Measurements from ENCODE around the gene NFATC3.

NFATC3 gene

DNA sequence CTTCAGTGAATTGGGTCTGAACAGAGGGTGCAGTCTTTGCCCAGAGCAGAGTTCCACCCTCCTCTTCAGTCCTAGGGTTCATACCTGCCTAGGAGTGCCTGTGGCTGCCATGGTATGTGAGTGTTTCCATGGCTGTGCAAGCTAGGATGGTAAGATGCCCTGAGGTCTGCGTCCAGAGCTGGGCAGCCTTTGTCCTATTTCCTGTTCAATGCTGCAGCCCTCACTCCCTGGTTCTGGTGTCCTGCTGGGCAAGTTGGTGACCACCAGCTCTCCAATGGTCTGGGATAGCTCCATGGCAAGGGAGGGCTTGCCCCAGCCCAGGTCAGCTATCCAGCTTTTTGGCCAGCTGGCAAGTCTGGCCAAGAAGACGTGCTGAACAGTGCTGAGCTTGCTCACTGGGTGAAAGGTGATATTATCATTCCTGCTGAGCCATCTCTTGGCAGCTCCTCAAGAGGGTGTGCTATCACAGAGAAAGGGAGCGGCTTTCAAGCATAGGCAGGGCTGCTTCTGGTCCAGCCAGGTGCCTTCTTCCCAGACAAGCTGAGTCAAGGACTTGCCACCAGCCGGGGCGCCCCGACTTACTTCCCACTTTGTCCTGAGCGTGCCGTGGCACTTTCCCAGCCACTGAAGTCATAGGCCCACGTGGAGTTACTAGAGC, 13.0 kb upstream of the NFATC3 start:
- no peak for DNase-seq (ENCODE audit: low read depth)

DNA sequence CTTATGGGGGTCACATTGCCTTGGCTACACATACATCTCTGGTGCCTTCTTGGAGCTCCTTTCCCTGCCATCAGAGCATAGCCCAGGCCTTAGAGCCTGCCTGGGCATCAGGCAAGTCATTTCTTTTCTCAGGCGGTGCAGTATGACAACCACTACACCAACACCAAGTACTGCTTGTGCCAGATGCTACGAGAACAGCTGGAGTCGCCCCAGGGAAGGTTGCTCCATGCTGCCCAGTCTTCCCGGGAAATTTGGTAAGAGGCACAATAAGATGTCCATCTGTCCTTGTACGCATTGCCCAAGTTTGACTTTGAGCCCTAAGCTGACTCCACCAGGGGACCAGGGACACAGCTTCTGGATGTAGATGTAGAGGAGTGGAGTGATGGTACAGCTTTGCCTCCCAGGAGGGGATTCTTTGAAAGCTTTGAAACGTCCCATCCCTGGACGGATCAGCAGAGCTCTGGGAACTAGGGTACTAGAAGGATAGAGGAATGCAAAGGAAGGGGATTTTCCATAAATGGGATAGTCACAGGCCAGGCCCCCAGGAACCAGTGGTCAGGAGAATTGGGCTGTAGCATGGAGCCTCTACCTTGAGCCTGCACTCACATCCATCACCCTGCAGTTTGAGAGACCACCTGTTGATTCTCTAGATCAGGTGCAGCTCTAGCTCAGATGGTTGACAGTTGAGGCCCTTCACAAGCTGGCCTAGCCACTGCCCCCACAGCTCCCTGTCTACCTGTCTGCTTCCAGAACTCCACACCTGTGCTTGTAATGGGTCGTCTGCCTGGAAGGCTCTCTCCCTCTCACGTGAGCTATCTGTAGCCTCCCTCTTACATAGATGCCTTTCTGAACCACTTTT, 11.0 kb upstream of the NFATC3 start:
- DNase-seq (ENCODE audit: low read depth) = no peak

DNA sequence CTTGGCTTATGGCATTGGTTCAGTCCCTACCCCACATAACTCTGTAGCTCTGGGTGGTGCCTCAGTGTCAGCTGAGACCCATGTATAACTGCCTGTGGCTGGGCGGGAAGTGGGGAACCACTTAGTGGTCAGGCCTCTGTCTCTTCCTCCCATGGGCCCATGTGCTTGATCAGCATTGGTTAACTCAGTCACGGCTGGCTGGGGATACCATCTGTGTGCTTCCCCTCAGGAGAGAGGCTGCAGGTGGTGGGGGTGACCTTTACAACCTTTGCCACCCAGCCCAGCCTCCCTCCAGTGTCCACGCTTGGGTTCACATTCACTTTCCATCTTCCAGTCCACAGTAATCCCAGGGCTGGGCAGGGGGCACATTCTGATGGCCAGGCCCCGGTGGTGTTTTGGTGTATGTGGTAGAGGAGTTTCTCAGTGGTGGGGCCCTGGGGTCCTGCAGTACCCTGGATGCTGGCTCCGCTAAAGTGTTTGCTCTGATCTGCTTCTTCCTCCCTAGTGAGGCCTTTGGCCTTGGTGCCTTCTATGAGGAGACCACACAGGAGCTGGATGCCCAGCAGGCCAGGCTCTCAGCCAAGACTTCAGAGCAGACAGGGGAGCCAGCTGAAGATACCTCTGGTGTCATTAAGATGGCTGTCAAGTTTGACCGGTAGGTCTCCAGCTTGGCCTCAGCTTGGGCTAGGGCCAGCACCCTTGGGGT, 10.2 kb upstream of the NFATC3 start:
- DNase-seq (ENCODE audit: low read depth) = peak; percentile 28

DNA sequence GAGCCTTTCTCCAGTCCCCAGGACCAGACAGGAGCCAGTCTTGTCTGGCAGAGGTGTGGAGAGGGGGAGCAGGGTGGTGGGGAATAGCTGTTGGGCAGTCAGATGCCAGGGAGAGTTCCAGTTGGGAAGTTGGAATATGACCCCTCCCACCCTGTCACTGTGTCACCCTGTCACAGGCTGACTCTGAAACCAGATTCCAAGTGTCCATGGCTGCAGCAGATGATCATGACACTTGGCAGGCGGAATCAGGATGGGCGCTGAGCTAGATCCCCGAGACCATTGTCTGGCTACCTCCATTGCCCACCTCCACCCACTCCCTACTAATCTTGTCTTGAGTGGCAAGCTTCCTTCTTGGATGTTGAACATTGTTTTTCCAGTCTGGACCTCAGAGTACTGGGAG, 9.2 kb upstream of the NFATC3 start:
- no peak for DNase-seq (ENCODE audit: low read depth)

DNA sequence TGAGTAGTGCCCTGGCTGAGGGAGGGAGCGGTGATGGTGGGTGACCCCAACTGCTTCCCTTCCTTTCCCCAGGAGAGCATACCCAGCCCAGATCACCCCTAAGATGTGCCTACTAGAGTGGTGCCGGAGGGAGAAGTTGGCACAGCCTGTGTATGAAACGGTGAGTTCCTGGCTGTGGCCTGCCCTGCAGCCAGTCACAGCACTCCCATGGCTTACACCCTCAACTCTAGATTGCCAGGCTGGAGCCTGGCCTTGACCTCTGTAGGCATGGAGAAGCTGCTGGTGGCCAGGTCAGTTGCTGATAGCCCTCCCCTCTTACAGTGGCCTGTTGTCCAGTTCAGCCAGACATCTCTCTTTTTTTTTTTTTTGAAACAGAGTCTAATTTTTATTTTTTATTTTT, 8.6 kb upstream of the NFATC3 start:
- no peak for DNase-seq (ENCODE audit: low read depth)

DNA sequence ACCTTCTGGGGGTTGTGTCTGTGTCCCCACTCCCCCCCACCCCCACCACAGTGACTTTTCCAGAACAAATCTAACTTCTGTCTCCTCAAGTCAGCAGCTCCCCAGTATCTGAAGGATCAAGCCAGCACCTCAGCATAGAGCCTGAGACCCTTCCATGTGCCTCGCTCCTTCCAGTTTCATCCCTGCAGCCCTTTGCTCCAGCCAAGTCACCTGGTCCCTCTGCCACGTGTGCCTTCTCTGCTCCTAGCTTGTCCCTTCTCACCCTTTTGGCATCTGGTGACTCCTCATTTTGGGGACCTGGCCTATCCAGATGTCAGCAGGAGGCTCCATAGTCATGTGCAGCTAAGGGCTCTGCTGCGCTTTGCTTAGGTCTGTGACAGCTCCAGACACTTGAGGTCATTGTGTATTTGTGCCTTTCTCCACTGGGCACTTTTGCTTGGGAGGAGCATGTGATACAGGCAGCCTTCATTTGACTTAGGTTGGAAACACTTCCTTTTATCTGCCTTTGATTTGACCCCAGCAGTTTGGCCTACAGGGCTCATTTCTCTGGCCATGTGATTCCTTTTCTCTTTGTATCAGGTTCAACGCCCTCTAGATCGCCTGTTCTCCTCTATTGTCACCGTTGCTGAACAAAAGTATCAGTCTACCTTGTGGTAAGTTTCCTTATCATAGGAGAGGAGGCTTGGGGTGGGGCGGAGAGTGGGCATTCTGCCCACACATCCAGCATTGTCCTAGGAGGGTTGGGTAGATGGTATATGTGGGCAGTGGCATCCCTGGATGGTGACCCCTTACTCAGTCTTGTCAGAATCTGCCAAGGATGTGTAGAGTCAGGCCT, 7.1 kb upstream of the NFATC3 start:
- DNase-seq (ENCODE audit: low read depth) = no peak

DNA sequence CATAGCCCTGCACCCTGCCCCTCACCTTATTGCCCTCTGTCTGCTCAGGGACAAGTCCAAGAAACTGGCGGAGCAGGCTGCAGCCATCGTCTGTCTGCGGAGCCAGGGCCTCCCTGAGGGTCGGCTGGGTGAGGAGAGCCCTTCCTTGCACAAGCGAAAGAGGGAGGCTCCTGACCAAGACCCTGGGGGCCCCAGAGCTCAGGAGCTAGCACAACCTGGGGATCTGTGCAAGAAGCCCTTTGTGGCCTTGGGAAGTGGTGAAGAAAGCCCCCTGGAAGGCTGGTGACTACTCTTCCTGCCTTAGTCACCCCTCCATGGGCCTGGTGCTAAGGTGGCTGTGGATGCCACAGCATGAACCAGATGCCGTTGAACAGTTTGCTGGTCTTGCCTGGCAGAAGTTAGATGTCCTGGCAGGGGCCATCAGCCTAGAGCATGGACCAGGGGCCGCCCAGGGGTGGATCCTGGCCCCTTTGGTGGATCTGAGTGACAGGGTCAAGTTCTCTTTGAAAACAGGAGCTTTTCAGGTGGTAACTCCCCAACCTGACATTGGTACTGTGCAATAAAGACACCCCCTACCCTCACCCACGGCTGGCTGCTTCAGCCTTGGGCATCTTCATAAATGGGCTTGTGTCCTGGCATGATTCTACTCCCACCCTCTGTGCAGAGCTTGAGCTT, 6.3 kb upstream of the NFATC3 start:
- no peak for DNase-seq (ENCODE audit: low read depth)

DNA sequence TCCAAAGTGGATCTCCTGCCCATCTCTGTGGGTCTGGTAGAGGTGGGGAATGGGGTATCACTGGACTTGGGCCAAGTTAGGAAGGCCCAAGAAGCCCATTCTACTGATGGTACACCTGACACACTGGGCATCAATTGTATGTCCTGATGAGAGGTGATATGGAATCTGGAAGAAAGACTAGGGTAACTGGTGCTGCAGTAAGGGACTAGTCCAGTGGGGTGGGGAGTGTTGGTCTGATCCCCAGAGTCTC, 5.9 kb upstream of the NFATC3 start:
- DNase-seq (ENCODE audit: low read depth) = no peak

DNA sequence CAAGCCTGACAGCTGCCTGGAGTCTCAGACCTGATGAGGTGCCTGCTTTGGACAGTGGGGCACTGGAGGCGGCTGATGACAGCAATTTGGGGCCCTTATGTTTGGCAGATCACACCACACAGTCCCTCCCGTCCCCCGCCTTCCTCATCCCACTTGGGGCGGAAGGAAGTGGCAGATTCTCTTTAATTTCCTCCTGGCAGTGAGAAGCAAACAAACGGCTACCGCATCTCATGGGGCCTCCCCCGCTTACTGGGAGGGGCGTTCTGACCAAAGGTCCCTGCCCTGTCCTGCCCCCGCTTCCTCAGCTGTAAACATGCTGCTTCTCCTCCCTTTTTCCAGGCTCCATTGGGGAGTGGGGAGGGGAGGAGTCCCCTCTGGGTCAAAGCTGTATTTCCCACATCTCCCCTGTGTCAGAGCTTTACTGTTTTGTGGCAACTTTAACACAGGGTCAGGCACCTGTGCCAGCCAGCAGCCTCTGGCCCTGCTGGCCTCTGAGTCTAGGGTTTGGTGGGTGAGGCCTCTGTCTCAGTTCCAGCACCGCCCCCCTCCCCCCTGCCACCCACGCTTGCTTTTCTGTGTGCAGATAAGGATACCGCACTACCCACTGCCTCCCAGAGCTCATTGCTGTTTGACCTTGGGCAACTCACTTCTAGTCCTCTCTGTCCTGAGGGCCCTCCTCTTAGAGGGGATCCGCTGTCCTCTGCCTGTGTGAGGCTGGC, 5.4 kb upstream of the NFATC3 start:
- DNase-seq (ENCODE audit: low read depth) = peak; percentile 59

DNA sequence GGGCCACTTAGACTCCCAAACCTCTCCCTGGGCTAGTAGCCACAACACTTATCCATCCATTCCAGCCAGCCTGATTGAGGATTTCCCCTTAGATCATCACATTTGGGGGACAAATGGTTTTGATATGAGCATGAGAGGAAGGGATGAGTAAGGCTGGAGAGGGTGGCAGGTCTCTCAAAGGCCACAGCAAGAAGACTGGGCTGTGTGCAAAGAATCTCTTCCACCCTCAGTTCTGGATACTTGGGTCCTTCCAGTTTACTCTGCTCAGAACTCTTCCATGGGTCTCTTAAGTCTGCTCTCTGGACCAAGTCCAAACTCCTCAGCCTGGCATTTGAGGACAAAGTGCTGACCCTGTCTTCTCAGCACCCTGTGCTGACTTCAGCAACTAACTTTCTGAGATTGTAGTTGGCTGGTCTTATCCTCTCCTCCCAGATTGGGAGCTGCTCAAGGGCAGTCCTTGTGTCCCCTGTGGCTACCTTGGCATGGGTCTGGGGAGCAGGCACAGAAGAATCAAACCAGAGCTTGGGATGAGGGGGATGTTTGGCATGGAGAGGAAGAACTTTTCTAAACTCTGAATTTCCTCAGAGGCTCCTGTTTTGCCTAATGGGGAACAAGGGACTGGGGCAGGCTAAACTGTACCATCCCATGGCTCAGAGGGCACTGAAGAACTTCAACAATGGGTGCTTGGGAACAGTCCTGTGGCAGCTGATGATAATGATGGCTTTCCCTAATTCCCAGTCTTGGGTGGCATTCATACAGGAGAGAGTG, 3.1 kb upstream of the NFATC3 start:
- no peak for DNase-seq (ENCODE audit: low read depth)

DNA sequence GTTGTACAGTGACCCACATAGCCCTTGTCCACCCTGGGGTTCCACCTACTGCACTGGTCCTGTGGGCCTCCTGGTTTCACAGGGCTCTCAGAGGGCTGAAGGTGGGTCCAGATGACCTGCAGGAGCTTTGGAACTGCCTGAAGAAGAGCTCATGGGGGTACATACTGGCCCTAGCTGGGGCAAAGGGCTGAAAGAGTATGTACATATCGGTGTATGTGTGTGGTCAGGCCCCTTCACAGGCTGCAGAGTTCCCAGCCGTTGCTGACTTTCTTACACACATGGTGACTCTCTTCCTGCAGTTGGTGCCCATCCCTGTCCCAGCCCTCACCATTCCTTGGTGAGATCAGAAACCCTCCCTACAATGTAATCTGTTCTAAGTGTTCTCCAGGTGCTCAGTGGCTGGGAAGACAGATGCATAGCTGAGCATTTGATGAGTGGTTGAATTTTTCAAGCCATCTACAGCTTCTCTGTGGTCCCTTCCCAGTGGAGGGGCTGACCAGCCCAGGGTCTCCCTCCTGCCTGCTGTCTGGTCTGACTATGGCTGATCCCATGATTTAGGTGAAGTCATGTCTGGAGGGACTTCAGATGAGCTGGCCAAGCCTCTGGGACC, 2.4 kb upstream of the NFATC3 start:
- DNase-seq (ENCODE audit: low read depth) = no peak

DNA sequence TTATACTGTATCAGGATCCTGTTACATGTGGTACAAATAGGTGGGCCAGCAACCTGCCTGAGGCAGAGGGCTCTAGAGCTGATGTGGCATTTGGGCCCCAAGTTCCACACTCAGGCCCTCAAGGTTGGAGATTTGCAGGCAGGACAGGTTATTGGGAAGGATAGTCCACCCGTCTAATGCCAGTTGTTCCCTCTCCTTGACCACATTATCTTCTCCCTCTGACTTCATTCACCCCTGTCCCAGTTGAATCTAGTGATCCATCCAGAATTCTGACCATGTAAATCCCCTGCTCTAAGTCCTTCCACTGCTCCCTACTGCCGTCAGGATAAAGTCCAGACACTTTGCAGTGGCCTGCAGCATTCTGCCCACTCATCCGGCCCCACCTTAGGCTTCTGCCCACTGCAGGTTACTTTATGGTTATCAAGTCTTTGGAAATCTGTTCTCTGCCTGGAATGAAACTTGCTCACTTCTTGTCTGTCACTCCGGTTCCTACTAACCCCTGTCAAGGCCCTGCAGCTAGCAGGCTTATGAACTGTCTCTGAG, 1.9 kb upstream of the NFATC3 start:
- no peak for DNase-seq (ENCODE audit: low read depth)

DNA sequence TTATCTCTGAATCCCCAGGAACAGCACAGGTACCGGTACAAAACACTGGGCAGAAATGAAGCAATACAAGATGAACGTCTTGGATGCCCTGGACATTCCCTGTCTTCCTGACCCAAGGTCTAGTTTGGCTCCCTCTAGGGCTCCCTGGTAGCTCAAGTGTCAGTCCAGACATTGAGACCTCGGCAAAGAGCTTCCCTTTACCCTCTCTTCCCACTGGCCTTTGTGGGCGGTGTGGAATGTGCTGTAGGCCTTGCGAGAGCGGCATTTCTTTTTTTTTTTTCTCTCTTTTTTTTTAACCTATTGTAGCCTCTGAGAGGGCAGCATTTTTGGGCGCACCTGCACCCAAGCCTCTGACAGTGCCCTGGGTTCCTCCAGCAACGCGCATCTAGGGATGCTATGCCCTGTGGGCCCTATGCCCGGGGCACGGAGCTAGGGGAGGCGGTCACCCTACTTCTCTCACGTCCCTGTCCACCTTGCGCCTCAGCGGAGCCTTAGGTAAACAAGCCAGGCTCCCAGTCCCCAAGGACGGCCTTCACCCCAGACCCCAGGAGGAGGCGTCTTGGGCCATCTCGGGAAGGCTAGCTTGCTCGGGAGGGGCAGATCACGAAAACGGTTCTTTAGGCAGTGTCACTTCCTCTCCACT, 1.2 kb upstream of the NFATC3 start:
- DNase-seq (ENCODE audit: low read depth) = no peak

DNA sequence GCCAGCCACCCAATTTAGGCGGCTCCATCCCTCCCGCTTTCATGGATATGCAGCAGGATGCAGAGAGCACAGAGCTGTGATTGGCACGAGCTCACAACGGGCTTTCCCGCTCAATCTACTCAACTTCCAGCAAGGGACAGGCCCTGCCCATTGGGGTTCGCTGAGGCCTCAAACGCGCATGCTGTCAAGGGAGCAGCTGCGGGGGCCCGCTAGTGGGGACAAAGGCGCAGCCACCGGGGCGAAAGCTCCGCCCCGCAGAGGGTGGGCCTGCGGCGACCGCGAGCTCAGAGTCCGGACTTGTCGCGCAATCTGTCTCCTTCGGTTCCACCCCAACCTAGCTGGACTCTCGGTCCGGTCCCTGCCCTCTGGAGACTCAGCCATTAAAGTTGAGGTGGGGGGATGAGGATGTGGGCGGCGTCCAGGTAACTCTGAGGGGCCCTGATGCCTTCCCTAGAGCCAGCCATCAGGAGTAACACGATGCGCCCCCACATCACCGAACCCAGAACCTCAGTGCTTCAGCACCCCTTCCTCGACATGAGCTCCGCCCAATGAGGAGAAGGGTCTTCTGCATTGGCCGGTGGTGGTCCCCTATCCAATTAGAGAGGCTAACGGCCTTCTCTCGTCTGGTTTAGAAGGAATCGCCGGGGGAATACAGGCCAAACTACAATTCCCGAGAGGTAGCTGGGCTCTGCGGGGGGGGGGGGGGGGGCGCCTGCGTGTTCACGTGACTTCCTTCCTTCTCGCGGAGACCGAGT, 489 bp upstream of the NFATC3 start:
- DNase-seq (ENCODE audit: low read depth) = peak; percentile 77

DNA sequence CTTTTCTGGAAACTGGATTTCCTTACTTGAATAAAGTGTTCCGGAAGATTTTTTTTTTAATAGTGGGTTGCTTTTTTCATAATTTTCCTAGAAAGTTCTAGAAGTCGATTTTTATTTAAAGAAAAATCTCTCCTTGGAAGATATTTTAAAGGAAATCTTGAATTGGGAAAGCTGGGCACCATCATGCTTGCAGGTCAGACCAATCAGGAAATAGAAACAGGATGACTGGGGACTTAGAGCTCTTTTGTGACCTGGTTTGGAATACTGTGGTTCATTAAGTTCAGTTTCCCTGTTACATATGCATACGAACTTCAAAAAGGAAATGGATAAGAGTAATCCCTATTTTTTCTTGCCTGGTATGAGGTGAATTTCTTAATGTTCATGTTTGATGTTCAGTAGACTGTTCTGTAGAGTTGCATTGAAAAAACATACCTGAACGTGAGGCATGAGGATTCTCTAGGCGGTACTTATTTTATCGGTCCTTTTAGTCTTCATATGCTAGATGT, 1.2 kb downstream of the NFATC3 start:
- no peak for DNase-seq (ENCODE audit: low read depth)

DNA sequence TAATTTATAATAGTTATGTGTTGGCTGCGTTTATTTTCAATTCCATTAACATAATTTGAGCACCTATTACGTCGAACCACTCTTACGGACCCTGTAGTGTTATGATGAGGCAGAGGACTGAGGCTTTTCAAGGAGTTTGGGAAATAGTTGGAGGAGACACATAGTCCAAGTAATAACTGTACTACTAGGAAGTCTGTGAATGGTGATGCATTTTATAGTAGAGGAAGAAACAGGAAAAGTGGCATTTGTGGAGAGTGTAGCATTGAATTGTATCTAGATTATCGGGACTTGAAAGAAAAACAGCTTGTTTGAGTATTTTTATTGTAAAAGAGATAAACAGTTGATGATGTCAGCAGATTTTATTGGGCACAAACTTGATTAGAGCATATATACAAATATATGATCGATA, 1.7 kb downstream of the NFATC3 start:
- no peak for DNase-seq (ENCODE audit: low read depth)

DNA sequence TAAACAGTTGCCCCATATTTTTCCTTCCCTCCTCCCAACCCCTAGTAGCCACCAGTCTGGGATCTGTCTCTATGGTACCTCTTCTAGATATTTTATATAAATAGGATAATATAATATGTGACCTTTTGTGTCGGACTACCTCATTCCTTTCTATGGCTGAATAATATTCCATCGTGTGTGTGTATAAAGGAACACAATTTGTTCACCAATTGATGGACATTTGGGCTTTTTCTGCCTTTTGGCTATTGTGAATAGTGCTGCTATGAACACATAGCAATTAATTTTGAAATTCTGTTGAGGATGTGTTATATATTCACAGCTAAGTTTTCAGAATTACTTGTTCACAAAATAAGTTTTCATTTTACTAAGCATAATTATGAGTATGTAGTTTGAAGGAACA, 2.5 kb downstream of the NFATC3 start:
- no peak for DNase-seq (ENCODE audit: low read depth)

Measured in activated T-helper 9 cell treated with anti-CD3 and anti-CD28 coated beads, Interleukin-2, amount 50 U/mL, for 16 hours (primary cell).